ENCODE data around the gene FAM210A.

Gene FAM210A

GRCh38 chr18:13620206-13620672 lies 106.1 kb downstream of the FAM210A start:
- FAIRE-seq: no peak

DNA sequence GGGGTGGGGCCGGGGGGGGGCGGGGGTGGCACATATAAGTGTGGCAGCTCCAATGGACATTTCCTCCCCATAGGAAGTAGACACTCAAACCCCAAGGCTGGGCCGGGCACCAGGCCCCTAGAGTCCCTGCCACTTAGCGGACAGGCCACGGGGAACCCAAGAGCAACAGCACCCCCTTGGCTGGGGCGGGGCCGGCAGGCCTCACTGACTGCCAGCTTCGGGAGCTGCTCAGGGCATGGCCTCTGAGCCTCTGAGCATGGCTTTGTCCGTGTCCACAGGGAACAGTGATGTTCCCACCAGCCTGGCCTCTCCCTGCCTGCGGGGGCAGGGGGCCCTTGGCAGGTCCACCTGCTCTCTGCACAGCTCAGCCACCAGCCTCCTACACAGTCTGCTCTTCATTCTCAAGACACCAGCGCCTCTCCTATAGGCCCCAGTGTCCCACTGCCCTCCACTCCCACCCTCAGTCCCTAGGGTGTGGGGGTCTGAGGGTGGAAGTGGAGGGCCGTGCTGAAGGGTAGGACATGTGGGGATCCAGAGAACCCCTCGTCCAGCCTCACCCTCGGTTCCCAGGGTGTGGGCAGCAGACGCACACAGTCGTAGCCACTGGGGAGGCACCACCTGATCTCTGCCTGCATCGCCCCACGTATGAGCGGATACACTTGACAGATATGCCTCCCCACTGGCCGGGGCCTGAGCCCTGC lies 106.7 kb downstream of the FAM210A start:
- FAIRE-seq: no peak

DNA sequence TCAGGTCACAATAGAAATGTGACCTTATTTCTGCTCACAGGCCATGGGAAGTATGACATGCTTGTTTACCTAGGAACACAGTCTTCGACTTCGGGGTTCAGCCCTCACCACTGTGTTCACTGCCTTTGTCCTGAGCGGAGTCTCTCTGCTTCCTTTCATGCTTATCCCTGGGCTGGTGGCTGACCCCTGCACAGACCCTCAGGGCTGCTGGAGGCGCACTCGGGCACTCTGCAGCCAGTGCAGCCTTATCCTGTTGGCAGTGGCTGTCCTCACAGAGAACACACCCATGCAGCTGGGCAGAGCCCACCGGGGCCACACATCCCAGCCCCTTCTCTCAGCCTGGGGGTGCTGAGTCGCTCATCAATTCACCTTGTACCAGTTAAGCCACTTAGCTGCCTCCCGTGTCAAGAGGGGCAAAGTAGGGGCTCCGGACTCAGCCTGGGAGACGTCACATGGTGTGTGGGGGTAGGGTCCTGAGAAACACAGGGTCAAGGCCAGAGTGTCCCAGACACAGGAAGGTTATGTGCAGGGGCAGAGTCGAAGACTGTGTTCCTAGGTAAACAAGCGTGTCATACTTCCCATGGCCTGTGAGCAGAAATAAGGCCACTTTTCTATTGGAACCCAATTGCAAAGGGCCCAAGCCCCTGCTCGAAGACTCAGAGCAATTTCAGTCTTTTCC lies 107.5 kb downstream of the FAM210A start:
- no peak for FAIRE-seq

DNA sequence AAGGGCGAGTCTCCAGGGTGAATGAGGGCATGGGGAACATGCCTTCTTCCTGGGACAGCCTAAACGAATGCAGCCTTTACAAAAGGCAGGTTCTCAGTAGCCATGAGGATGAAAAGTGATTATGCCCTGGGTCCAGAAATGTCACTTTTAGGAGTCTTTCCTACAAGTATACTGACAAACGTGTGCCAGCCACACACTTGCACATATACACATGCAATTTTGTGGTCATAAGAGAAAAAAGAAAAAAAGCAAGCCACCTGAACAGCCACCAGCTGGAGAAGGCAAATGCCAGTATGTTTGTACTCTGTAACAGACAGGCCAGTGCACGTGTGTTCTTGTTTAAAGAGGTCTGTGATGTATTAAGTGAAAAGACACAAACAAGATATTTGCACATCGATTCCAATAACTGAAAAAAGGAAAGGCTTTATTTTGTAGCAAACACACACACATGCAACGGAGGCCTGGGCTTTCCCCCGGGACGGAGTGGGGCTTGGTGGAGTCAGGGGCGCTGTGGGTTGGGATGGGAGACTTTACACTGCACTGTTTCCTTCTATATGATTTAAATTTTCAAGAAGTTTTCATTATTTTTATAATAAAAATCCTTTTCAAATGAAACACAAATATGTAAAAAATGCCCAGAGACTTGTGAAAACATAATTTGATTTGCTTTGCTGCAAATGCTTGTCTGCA lies 108.4 kb downstream of the FAM210A start:
- FAIRE-seq: no peak

GRCh38 chr18:13616525-13617035 lies 109.8 kb downstream of the FAM210A start:
- FAIRE-seq: no peak

- no peak for FAIRE-seq
Measured at GRCh38 chr18:13616041-13616440, 110.3 kb downstream of the FAM210A start.

- no peak for FAIRE-seq
Measured at GRCh38 chr18:13615432-13615861, 110.9 kb downstream of the FAM210A start.

- FAIRE-seq: no peak
Measured at GRCh38 chr18:13614641-13615288, 111.6 kb downstream of the FAM210A start.

GRCh38 chr18:13613591-13614501 lies 112.5 kb downstream of the FAM210A start:
- FAIRE-seq: no peak
